GM19023 (cell line): ENCODE data around the gene UBE2E1.
"Not testable (repeated sequence)": the region's sequence is repeated elsewhere in the genome, so short reads cannot be mapped to it uniquely, and the experiment has no call there.

Source experiments
- ATAC-seq: cut with Tn5 transposase; IDR thresholded peaks from one replicate; pipeline ENCODE4 v1.9.1; 2021; ENCODE audit warnings: mild to moderate bottlenecking, moderate library complexity; ENCODE audit not compliant: unreplicated experiment

The UBE2E1 gene

GRCh38 chr3:23915537-23916108 is 109.9 kb downstream of the UBE2E1 start:
- no peak for ATAC-seq

- peak; percentile 44 for ATAC-seq
These were observed 110.6 kb downstream of the UBE2E1 start for GRCh38 chr3:23916152-23916885.

- peak; percentile 94 for ATAC-seq
These were observed 111.3 kb downstream of the UBE2E1 start, which contains the start of the genes NKIRAS1 and RPL15 for GRCh38 chr3:23916886-23917678. Gene NKIRAS1 (minus strand): TSS chr3:23916990. CDS start chr3:23910904, 6,086 bp downstream. Gene RPL15 (plus strand): TSS chr3:23917132. CDS start chr3:23917860, 728 bp downstream.

- not testable (repeated sequence) for ATAC-seq
These were observed 112.0 kb downstream of the UBE2E1 start for GRCh38 chr3:23917679-23918303.

GRCh38 chr3:23918331-23918730 is 112.6 kb downstream of the UBE2E1 start:
- not testable (repeated sequence) for ATAC-seq

- no peak for ATAC-seq
These were observed 113.9 kb downstream of the UBE2E1 start for GRCh38 chr3:23919628-23920027.

GRCh38 chr3:23920151-23920655 is 114.4 kb downstream of the UBE2E1 start:
- ATAC-seq = no peak

GRCh38 chr3:23921052-23921511 is 115.3 kb downstream of the UBE2E1 start:
- no peak for ATAC-seq

- no peak for ATAC-seq
These were observed 118.0 kb downstream of the UBE2E1 start for GRCh38 chr3:23923786-23924185.

GRCh38 chr3:23926246-23926645 is 120.5 kb downstream of the UBE2E1 start:
- ATAC-seq = no peak

GRCh38 chr3:23926736-23927135 is 121.0 kb downstream of the UBE2E1 start:
- ATAC-seq = no peak

GRCh38 chr3:23928524-23928923 is 122.8 kb downstream of the UBE2E1 start:
- no peak for ATAC-seq

- no peak for ATAC-seq
These were observed 125.8 kb downstream of the UBE2E1 start for GRCh38 chr3:23931597-23931996.

- ATAC-seq = no peak
These were observed 126.8 kb downstream of the UBE2E1 start for GRCh38 chr3:23932571-23932970.

GRCh38 chr3:23934253-23934652 is 128.5 kb downstream of the UBE2E1 start:
- ATAC-seq = no peak

GRCh38 chr3:23937296-23937695 is 131.5 kb downstream of the UBE2E1 start:
- no peak for ATAC-seq

- no peak for ATAC-seq
These were observed 132.9 kb downstream of the UBE2E1 start for GRCh38 chr3:23938688-23939087.

GRCh38 chr3:23940775-23941174 is 135.0 kb downstream of the UBE2E1 start:
- ATAC-seq = no peak
